Measurements from ENCODE around the gene KDM1B.

KDM1B gene

GRCh38 chr6:18246205-18246604 is 91.0 kb downstream of the KDM1B start:
- peak; percentile 44 for DNase-seq (ENCODE audit: low read depth)
- no peak overlapping the region for H3K4me3 ChIP-seq (ENCODE audit: low read length)
- no peak for TF ChIP-seq CTCF (IDR thresholded peaks at IDR 0.05; ENCODE audit: insufficient read depth, low read depth, low read length, missing control alignments)

GRCh38 chr6:18247002-18247401 is 91.8 kb downstream of the KDM1B start:
- TF ChIP-seq CTCF (IDR thresholded peaks at IDR 0.05; ENCODE audit: insufficient read depth, low read depth, low read length, missing control alignments): no peak
- no peak overlapping the region for H3K4me3 ChIP-seq (ENCODE audit: low read length)
- no peak for DNase-seq (ENCODE audit: low read depth)

GRCh38 chr6:18248698-18249097 is 93.5 kb downstream of the KDM1B start:
- no peak for DNase-seq (ENCODE audit: low read depth)
- TF ChIP-seq CTCF (IDR thresholded peaks at IDR 0.05; ENCODE audit: insufficient read depth, low read depth, low read length, missing control alignments): no peak

GRCh38 chr6:18249271-18249670 is 94.0 kb downstream of the KDM1B start:
- DNase-seq (ENCODE audit: low read depth): no peak
- no peak for TF ChIP-seq CTCF (IDR thresholded peaks at IDR 0.05; ENCODE audit: insufficient read depth, low read depth, low read length, missing control alignments)
- H3K4me3 ChIP-seq (ENCODE audit: low read length): no peak overlapping the region

More at GRCh38 chr6:18248698-18249097, 93.5 kb downstream of the KDM1B start:
- no peak overlapping the region for H3K4me3 ChIP-seq (ENCODE audit: low read length)

- H3K4me3 ChIP-seq (ENCODE audit: low read length): no peak overlapping the region
- no peak for TF ChIP-seq CTCF (IDR thresholded peaks at IDR 0.05; ENCODE audit: insufficient read depth, low read depth, low read length, missing control alignments)
- DNase-seq (ENCODE audit: low read depth): no peak
Observed at GRCh38 chr6:18253635-18254034, 98.4 kb downstream of the KDM1B start.

GRCh38 chr6:18254793-18255192 is 99.6 kb downstream of the KDM1B start:
- no peak for TF ChIP-seq CTCF (IDR thresholded peaks at IDR 0.05; ENCODE audit: insufficient read depth, low read depth, low read length, missing control alignments)
- DNase-seq (ENCODE audit: low read depth): no peak
- no peak overlapping the region for H3K4me3 ChIP-seq (ENCODE audit: low read length)

GRCh38 chr6:18259675-18260447 is 104.6 kb downstream of the KDM1B start:
- no peak for TF ChIP-seq CTCF (IDR thresholded peaks at IDR 0.05; ENCODE audit: insufficient read depth, low read depth, low read length, missing control alignments)
- DNase-seq (ENCODE audit: low read depth): peak; percentile 32
- H3K4me3 ChIP-seq (ENCODE audit: low read length): no peak overlapping the region
